Measurements from ENCODE around the gene SYNPR. TPM values are rescaled to one million over a fixed set of nuclear protein-coding genes. Genes with fewer than 3 reads are reported as not detected.

Gene SYNPR
- total RNA-seq, 2 experiments from 2014 or later: not detected

- intact Hi-C loops (cut with micrococcal nuclease; ENCODE audit: unreplicated experiment): no loop called here
- TF ChIP-seq EZH2phosphoT487 (IDR thresholded peaks at IDR 0.05; ENCODE audit: borderline replicate concordance, low read depth, low read length): no peak
- TF ChIP-seq, protein P1, sequence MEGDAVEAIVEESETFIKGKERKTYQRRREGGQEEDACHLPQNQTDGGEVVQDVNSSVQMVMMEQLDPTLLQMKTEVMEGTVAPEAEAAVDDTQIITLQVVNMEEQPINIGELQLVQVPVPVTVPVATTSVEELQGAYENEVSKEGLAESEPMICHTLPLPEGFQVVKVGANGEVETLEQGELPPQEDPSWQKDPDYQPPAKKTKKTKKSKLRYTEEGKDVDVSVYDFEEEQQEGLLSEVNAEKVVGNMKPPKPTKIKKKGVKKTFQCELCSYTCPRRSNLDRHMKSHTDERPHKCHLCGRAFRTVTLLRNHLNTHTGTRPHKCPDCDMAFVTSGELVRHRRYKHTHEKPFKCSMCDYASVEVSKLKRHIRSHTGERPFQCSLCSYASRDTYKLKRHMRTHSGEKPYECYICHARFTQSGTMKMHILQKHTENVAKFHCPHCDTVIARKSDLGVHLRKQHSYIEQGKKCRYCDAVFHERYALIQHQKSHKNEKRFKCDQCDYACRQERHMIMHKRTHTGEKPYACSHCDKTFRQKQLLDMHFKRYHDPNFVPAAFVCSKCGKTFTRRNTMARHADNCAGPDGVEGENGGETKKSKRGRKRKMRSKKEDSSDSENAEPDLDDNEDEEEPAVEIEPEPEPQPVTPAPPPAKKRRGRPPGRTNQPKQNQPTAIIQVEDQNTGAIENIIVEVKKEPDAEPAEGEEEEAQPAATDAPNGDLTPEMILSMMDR (conservative IDR thresholded peaks at IDR 0.05; ENCODE audit: low read length): no peak
- DNase-seq (ENCODE audit: low spot score): no peak
- Histone ChIP-seq H2AFZ (ENCODE audit: low read length) (no peak overlapping the region), H3K4me1 (ENCODE audit: insufficient read depth, low read length, poor library complexity, severe bottlenecking) (no peaks in the 10 kb centered on the region), H3K79me2 (ENCODE audit: insufficient read depth, low read depth, low read length) (no peaks in the 10 kb centered on the region), H3K9me3 (ENCODE audit: low read length) (no peaks in the 10 kb centered on the region), H3K4me3 (ENCODE audit: low read depth, low read length, poor library complexity, severe bottlenecking) (no peak overlapping the region), H3K4me2 (ENCODE audit: low read length) (no peak overlapping the region), H3K27ac (ENCODE audit: low read depth, low read length, poor library complexity, severe bottlenecking) (no peak overlapping the region), H3K9me2 (ENCODE audit: insufficient read depth, low read length) (no peaks in the 10 kb centered on the region), H4K20me1 (ENCODE audit: insufficient read depth, low read length) (no peaks in the 10 kb centered on the region), H3K36me3 (ENCODE audit: insufficient read depth, low read length) (no peaks in the 10 kb centered on the region)
- POLR2A ChIA-PET: no interaction called here
- BruUV-seq (replicated peaks): no TSS peak
- CTCF ChIA-PET (ENCODE audit: unreplicated experiment): no interaction called here
Measured at GRCh38 chr3:63528325-63529000, 250.4 kb downstream of the SYNPR start.

DNA sequence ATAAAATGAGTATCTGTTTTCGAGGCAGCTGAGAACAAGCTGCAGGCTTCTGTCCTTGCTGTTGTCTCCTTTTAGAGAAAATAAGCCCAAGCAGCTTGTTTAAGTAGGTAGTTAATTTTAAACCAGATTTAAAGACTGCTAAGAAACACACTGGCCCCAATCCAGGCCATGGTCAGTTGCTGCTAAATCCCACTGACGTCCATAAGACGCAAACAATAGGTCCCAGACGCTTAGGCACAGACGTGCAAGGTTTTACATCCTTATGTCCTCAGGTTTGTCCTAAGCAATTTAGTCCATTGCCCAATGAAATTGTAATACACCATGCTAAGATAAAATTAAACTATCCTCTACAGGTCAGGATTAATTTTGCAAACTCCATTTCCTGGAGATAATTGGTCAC is 254.4 kb downstream of the SYNPR start:
- ChIA-PET CTCF (ENCODE audit: unreplicated experiment) (no interaction called here), POLR2A (no interaction called here)
- H3K9me3 ChIP-seq (ENCODE audit: low read length): no peaks in the 10 kb centered on the region
- no peaks in the 10 kb centered on the region for H3K4me1 ChIP-seq (ENCODE audit: insufficient read depth, low read length, poor library complexity, severe bottlenecking)
- intact Hi-C loops (cut with micrococcal nuclease; ENCODE audit: unreplicated experiment): no loop called here
- H3K27ac ChIP-seq (ENCODE audit: low read depth, low read length, poor library complexity, severe bottlenecking): no peak overlapping the region
- no peaks in the 10 kb centered on the region for H4K20me1 ChIP-seq (ENCODE audit: insufficient read depth, low read length)
- TF ChIP-seq, protein P1 (conservative IDR thresholded peaks at IDR 0.05; ENCODE audit: low read length): no peak
- TF ChIP-seq EZH2phosphoT487 (IDR thresholded peaks at IDR 0.05; ENCODE audit: borderline replicate concordance, low read depth, low read length): no peak
- no peak overlapping the region for H3K4me2 ChIP-seq (ENCODE audit: low read length)
- no peak for DNase-seq (ENCODE audit: low spot score)
- no peak overlapping the region for H2AFZ ChIP-seq (ENCODE audit: low read length)
- no peak overlapping the region for H3K4me3 ChIP-seq (ENCODE audit: low read depth, low read length, poor library complexity, severe bottlenecking)
- H3K79me2 ChIP-seq (ENCODE audit: insufficient read depth, low read depth, low read length): no peaks in the 10 kb centered on the region
- H3K9me2 ChIP-seq (ENCODE audit: insufficient read depth, low read length): no peaks in the 10 kb centered on the region
- BruUV-seq (replicated peaks): no TSS peak
- no peaks in the 10 kb centered on the region for H3K36me3 ChIP-seq (ENCODE audit: insufficient read depth, low read length)

DNA sequence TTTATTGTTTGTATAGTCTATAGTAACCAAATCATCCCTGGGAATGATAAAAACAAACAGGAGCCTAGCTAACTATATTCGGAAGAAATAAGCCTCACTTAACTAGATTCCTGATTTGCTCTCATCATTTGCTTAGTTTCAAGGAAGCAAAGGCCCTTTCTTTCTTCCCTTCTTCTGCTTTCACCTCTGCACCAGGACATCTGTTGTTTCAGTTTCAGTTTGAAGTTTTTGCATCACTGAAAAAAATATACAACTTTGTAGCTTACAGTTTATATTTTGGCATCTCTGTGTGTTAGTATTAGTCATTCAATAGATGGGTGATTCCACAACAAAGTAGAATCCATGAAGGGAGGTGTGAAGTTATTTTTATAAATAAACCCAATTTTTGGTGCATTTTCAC is 260.8 kb downstream of the SYNPR start:
- Histone ChIP-seq H3K79me2 (ENCODE audit: insufficient read depth, low read depth, low read length) (no peaks in the 10 kb centered on the region), H3K27ac (ENCODE audit: low read depth, low read length, poor library complexity, severe bottlenecking) (no peak overlapping the region), H3K9me2 (ENCODE audit: insufficient read depth, low read length) (no peaks in the 10 kb centered on the region), H3K9me3 (ENCODE audit: low read length) (no peaks in the 10 kb centered on the region), H3K4me1 (ENCODE audit: insufficient read depth, low read length, poor library complexity, severe bottlenecking) (no peaks in the 10 kb centered on the region), H3K4me2 (ENCODE audit: low read length) (no peak overlapping the region), H2AFZ (ENCODE audit: low read length) (no peak overlapping the region), H3K4me3 (ENCODE audit: low read depth, low read length, poor library complexity, severe bottlenecking) (no peak overlapping the region), H3K36me3 (ENCODE audit: insufficient read depth, low read length) (no peaks in the 10 kb centered on the region), H4K20me1 (ENCODE audit: insufficient read depth, low read length) (no peaks in the 10 kb centered on the region)
- no TSS peak for BruUV-seq (replicated peaks)
- ChIA-PET CTCF (ENCODE audit: unreplicated experiment) (no interaction called here), POLR2A (interaction anchor here (0.6 to 0.7 kb wide), 2 partner anchors 944 to 1769 kb away, joined by 3 read pairs; no protein-coding TSS in a partner anchor)
- TF ChIP-seq, protein P1 (conservative IDR thresholded peaks at IDR 0.05; ENCODE audit: low read length): no peak
- TF ChIP-seq EZH2phosphoT487 (IDR thresholded peaks at IDR 0.05; ENCODE audit: borderline replicate concordance, low read depth, low read length): no peak
- DNase-seq (ENCODE audit: low spot score): no peak
- intact Hi-C loops (cut with micrococcal nuclease; ENCODE audit: unreplicated experiment): no loop called here

Data from OCI-LY7 (cell line).